H1 (cell line): ENCODE data around the gene CNTN5. TPM values are rescaled to one million over a fixed set of nuclear protein-coding genes. Genes with fewer than 3 reads are reported as not detected.

Source experiments
- CTCF ChIA-PET: fragments of 300-600 bp; sonication (Branson Sonifier 250); formaldehyde crosslinking; loops from one replicate; lab custom pipeline; 2021; ENCODE audit not compliant: partially characterized antibody; lab: Charles Lee
- POLR2A ChIA-PET: fragments of 300-600 bp; sonication (Branson Sonifier 250); formaldehyde crosslinking; loops from one replicate; lab custom pipeline; 2021; ENCODE audit warnings: inconsistent platforms; ENCODE audit not compliant: partially characterized antibody; lab: Charles Lee
- DNase-seq, 2 experiments: peaks; one replicate each; pipeline versions ENCODE4 v3.0.0 to v3.0.0-alpha.2; 2010 to 2022; ENCODE audit warnings: low spot score in 2 of 2, low read depth in 1 of 2, mixed read lengths in 1 of 2
- FAIRE-seq: peaks from 2 replicates; lab custom pipeline; 2011; peaks lifted over from hg19 to GRCh38; lab: Jason Lieb, UNC
- H2AFZ ChIP-seq: 2 replicates; pipeline ENCODE4 v1.8.1; 2012; ENCODE audit warnings: low read length, inconsistent platforms
- H2AK5ac ChIP-seq: 2 replicates; pipeline ENCODE4 v1.6.1; 2013; ENCODE audit warnings: low read depth, low read length
- H2BK120ac ChIP-seq: replicated peaks from 2 replicates; pipeline ENCODE3; 2013; ENCODE audit warnings: low read depth, low read length, inconsistent platforms
- H2BK12ac ChIP-seq: 2 replicates; pipeline ENCODE4 v1.6.1; 2013; ENCODE audit warnings: low read depth, low read length
- H2BK15ac ChIP-seq: 2 replicates; pipeline ENCODE4 v1.6.1; 2013; ENCODE audit warnings: low read length
- H2BK20ac ChIP-seq: 2 replicates; pipeline ENCODE4 v1.6.1; 2013; ENCODE audit warnings: low read length
- H2BK5ac ChIP-seq: 2 replicates; pipeline ENCODE4 v1.6.1; 2013; ENCODE audit warnings: low read depth, low read length
- H3K14ac ChIP-seq: 2 replicates; pipeline ENCODE4 v1.6.1; 2013; ENCODE audit warnings: inconsistent platforms; ENCODE audit not compliant: insufficient read length
- H3K18ac ChIP-seq: 2 replicates; pipeline ENCODE4 v1.6.1; 2013; ENCODE audit warnings: low read length; ENCODE audit errors: extremely low read depth
- H3K23ac ChIP-seq: 2 replicates; pipeline ENCODE4 v1.6.1; 2013; ENCODE audit warnings: inconsistent platforms; ENCODE audit not compliant: insufficient read length
- H3K23me2 ChIP-seq: 2 replicates; pipeline ENCODE4 v1.6.1; 2013; ENCODE audit warnings: low read depth, low read length
- H3K27ac ChIP-seq: 2 replicates; pipeline ENCODE4 v1.6.1; 2011; ENCODE audit warnings: low read depth, low read length, inconsistent platforms
- H3K27me3 ChIP-seq, 4 experiments: replicated peaks in 1 of 4; 1 replicate in 1 of 4; 2 replicates in 3 of 4; pipeline versions ENCODE4 v1.6.1 to v1.8.1; 2011 to 2013; ENCODE audit warnings: low read length in 3 of 4, mild to moderate bottlenecking in 3 of 4, inconsistent platforms in 2 of 4, mixed read lengths in 2 of 4, moderate library complexity in 1 of 4; ENCODE audit not compliant: control insufficient read depth in 3 of 4, insufficient read depth in 3 of 4; ENCODE audit errors: extremely low read depth in 1 of 4
- H3K36me3 ChIP-seq, 4 experiments: 2 replicates each; pipeline versions ENCODE4 v1.6.1 to v1.8.1; 2011 to 2013; ENCODE audit warnings: mild to moderate bottlenecking in 4 of 4, low read length in 3 of 4, moderate library complexity in 2 of 4, control low read depth in 1 of 4, inconsistent platforms in 1 of 4; ENCODE audit not compliant: insufficient read depth in 4 of 4, control insufficient read depth in 2 of 4
- H3K4ac ChIP-seq: replicated peaks from 2 replicates; pipeline ENCODE3; 2013; ENCODE audit warnings: low read length, low read depth, mixed read lengths, inconsistent platforms; ENCODE audit not compliant: insufficient read length
- H3K4me1 ChIP-seq, 4 experiments: replicated peaks in 1 of 4; 1 replicate in 1 of 4; 2 replicates in 3 of 4; pipeline versions ENCODE4 v1.6.1 to v1.8.1; 2011 to 2013; ENCODE audit warnings: low read length in 3 of 4, inconsistent platforms in 2 of 4, mixed read lengths in 1 of 4; ENCODE audit not compliant: insufficient read depth in 4 of 4, control insufficient read depth in 3 of 4
- H3K4me2 ChIP-seq, 2 experiments: 2 replicates each; pipeline versions ENCODE4 v1.6.1 to v1.8.1; 2011 to 2013; ENCODE audit warnings: low read depth in 2 of 2, low read length in 2 of 2, control low read depth in 1 of 2, inconsistent platforms in 1 of 2, mild to moderate bottlenecking in 1 of 2; ENCODE audit not compliant: insufficient read depth in 1 of 2
- H3K4me3 ChIP-seq, 4 experiments: fragments of 200-600, 300-600 bp in 1 of 4; sonication (generic), shearing (Covaris generic), sonication (Bioruptor Twin) in 1 of 4; 2 replicates each; pipeline versions ENCODE4 v1.5.1 to v1.8.1; 2011 to 2016; ENCODE audit warnings: low read length in 4 of 4, low read depth in 3 of 4, control low read depth in 2 of 4, inconsistent platforms in 2 of 4, mild to moderate bottlenecking in 2 of 4, mixed read lengths in 1 of 4, moderate library complexity in 1 of 4; ENCODE audit not compliant: insufficient read depth in 2 of 4; ENCODE audit errors: extremely low read depth in 1 of 4
- H3K56ac ChIP-seq: replicated peaks from 2 replicates; pipeline ENCODE3; 2013; ENCODE audit warnings: low read depth, mild to moderate bottlenecking, mixed read lengths, low read length, inconsistent platforms; ENCODE audit not compliant: insufficient read length
- H3K79me1 ChIP-seq: 2 replicates; pipeline ENCODE4 v1.6.1; 2013; ENCODE audit warnings: low read depth, low read length, control low read depth
- H3K79me2 ChIP-seq, 2 experiments: 2 replicates each; pipeline versions ENCODE4 v1.6.1 to v1.8.1; 2012 to 2013; ENCODE audit warnings: low read length in 2 of 2, mild to moderate bottlenecking in 2 of 2, inconsistent platforms in 1 of 2; ENCODE audit not compliant: insufficient read depth in 2 of 2, control insufficient read depth in 1 of 2
- H3K9ac ChIP-seq, 4 experiments: replicated peaks in 1 of 4; 1 replicate in 1 of 4; 2 replicates in 3 of 4; pipeline versions ENCODE4 v1.6.1 to v1.8.1; 2011 to 2013; ENCODE audit warnings: low read depth in 3 of 4, low read length in 3 of 4, control low read depth in 2 of 4, mild to moderate bottlenecking in 2 of 4, moderate library complexity in 2 of 4, inconsistent platforms in 1 of 4; ENCODE audit errors: extremely low read depth in 1 of 4
- H3K9me3 ChIP-seq, 2 experiments: 2 replicates each; pipeline versions ENCODE4 v1.6.1 to v1.8.1; 2012 to 2013; ENCODE audit warnings: mild to moderate bottlenecking in 2 of 2, moderate library complexity in 2 of 2, control low read depth in 1 of 2, inconsistent platforms in 1 of 2, low read depth in 1 of 2, low read length in 1 of 2, mixed read lengths in 1 of 2; ENCODE audit not compliant: insufficient read depth in 2 of 2
- H4K20me1 ChIP-seq, 2 experiments: replicated peaks in 1 of 2; 2 replicates each; pipeline versions ENCODE3 to v1.8.1; 2011 to 2013; ENCODE audit warnings: inconsistent platforms in 2 of 2, low read length in 2 of 2, mild to moderate bottlenecking in 1 of 2; ENCODE audit not compliant: insufficient read depth in 2 of 2, control insufficient read depth in 1 of 2
- H4K5ac ChIP-seq: 2 replicates; pipeline ENCODE4 v1.6.1; 2013; ENCODE audit warnings: low read length, low read depth, mixed read lengths, inconsistent platforms; ENCODE audit not compliant: insufficient read length
- H4K8ac ChIP-seq: 2 replicates; pipeline ENCODE4 v1.8.0; 2013; ENCODE audit warnings: mild to moderate bottlenecking, moderate library complexity, low read length, inconsistent platforms; ENCODE audit not compliant: insufficient read depth; ENCODE audit errors: extremely low read depth
- H4K91ac ChIP-seq: replicated peaks from 2 replicates; pipeline ENCODE3; 2013; ENCODE audit warnings: low read length, mixed read lengths, inconsistent platforms; ENCODE audit not compliant: insufficient read length
- BACH1 ChIP-seq: IDR thresholded peaks from 2 replicates; pipeline ENCODE4 v1.6.1; 2012; ENCODE audit warnings: low read length, improper control_type of control experiment
- MAFK ChIP-seq: IDR thresholded peaks from 2 replicates; pipeline ENCODE4 v1.6.1; 2012; ENCODE audit warnings: low read depth, mild to moderate bottlenecking, improper control_type of control experiment, low read length
- WGBS, 2 experiments: shearing (Covaris generic) in 1 of 2; methylation state at CpG; one replicate each; pipeline versions ENCODE4 v1.1.6 to v1.1.7; 2013 to 2015; ENCODE audit warnings: low lambda C conversion rate in 2 of 2, mixed read lengths in 2 of 2, inconsistent platforms in 1 of 2, low coverage in 1 of 2, missing lambda C conversion rate in 1 of 2; ENCODE audit not compliant: insufficient replicate concordance in 2 of 2, insufficient coverage in 1 of 2, insufficient read length in 1 of 2; ENCODE audit errors: extremely low coverage in 1 of 2, missing lambda C conversion rate in 1 of 2; 5-methylcytosine and 5-hydroxymethylcytosine counted together
- polyA plus RNA-seq, 7 experiments: library from polyadenylated mRNA; depleted of rRNA in 3 of 7; stranded (reverse) in 5 of 7; unstranded in 2 of 7; fragments of >200 nt in 5 of 7; fragments of 200-250 nt in 2 of 7; gene quantifications; 1 replicate in 5 of 7; 2 replicates in 1 of 7; 4 replicates in 1 of 7; pipeline versions ENCODE4 v1.2.1 to v1.2.3, GENCODE V29; 2011 to 2013; ENCODE audit warnings: missing spikeins in 2 of 7, mixed read lengths in 2 of 7
- total RNA-seq: library from RNA; stranded (reverse); fragmentation: NEBNext Ultra II Directional; extraction: Animal tissue kit (Norgen Biotek cat#: 25700); gene quantifications from 2 replicates; pipeline ENCODE4 v1.2.1, GENCODE V29; 2021

Gene CNTN5
- total and polyA plus RNA-seq, 2 of the 8 experiments (the other 6 are each of a cell fraction or from before 2014, with no cell fraction given), result not detected

DNA sequence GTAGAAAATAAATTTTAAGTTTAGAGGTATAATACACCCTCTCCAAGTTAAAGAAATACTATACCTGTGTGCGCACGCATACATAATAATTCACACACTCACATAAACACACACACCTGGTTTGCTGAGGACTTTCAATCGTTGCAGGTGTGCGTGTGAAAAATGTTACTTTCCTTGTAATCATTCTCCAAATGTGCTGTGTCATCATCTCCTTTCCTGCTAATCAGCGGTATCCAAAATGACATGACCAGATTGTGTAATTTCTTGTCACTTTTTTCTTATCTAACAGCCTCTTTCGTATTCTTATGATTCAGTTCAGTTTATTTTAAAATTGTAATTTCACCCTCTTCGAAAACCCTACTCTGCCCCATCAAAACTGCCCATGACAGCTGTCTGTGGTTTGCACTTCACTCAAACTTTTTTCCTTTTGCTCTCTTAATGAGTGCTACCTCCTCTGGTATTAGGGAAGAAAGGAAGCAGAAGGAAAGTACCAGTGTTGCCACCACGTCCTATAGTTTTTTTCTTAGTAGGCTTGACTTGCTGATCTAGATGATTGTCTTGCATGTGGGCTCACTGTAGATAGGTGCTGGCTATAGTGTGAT lies 651.2 kb downstream of the CNTN5 start:
- CTCF ChIA-PET, result no interaction called here
- no peak overlapping the region for H3K56ac ChIP-seq
- no peak overlapping the region for H3K4ac ChIP-seq
- FAIRE-seq (no peak), DNase-seq (no peak)
- H3K9ac ChIP-seq, result no peak overlapping the region
- H4K5ac ChIP-seq, result no peak overlapping the region
- no peaks in the 10 kb centered on the region for H4K20me1 ChIP-seq
- no peak overlapping the region for H3K27ac ChIP-seq
- H4K8ac ChIP-seq, result no peak overlapping the region
- H3K4me1 ChIP-seq, result no peaks in the 10 kb centered on the region
- no peak overlapping the region for H2BK20ac ChIP-seq
- no peak overlapping the region for H2AK5ac ChIP-seq
- H3K79me2 ChIP-seq, result no peaks in the 10 kb centered on the region
- no peaks in the 10 kb centered on the region for H3K23me2 ChIP-seq
- H3K9me3 ChIP-seq, result no peaks in the 10 kb centered on the region
- H3K14ac ChIP-seq, result no peak overlapping the region
- no peak overlapping the region for H2BK120ac ChIP-seq
- no peak overlapping the region for H3K23ac ChIP-seq
- no peak overlapping the region for H3K4me2 ChIP-seq
- WGBS, 2 experiments, result 93% methylated on average over 8 of the region's 8 CpGs; no CpG with 5 or more reads in 1 of the 2 experiments
- POLR2A ChIA-PET, result no interaction called here
- no peak overlapping the region for H2BK12ac ChIP-seq
- H3K27me3 ChIP-seq, result peaks cover 0 to 1% (median 0%) of the 10 kb centered on the region in 4 experiments; a peak in 1 of 7 replicates
- H3K4me3 ChIP-seq, result no peak overlapping the region
- H3K18ac ChIP-seq, result no peak overlapping the region
- H3K79me1 ChIP-seq, result no peaks in the 10 kb centered on the region
- no peaks in the 10 kb centered on the region for H3K36me3 ChIP-seq
- H4K91ac ChIP-seq, result no peak overlapping the region
- H2BK15ac ChIP-seq, result no peak overlapping the region
- no peak overlapping the region for H2AFZ ChIP-seq
- no peak overlapping the region for H2BK5ac ChIP-seq
- TF ChIP-seq BACH1 (peak; percentile 46; the same call in 1 of the 2 replicates), MAFK (peak; percentile 54)
